GM12878 (cell line): ENCODE results near the gene SERTAD1. TPM values are rescaled to one million over a fixed set of nuclear protein-coding genes. Genes with fewer than 3 reads are reported as not detected.

Experiments
- CEBPZ ChIP-seq: fragments of 150-350 bp; IDR thresholded peaks from 2 replicates; pipeline ENCODE4 v1.6.1; 2016; ENCODE audit warnings: low read depth, low read length
- EED ChIP-seq: sonication (generic); IDR thresholded peaks from 2 replicates; pipeline ENCODE4 v1.6.1; 2016; ENCODE audit warnings: antibody characterized with exemption, low read depth
- GATAD2B ChIP-seq: fragments of 450-650 bp; conservative IDR thresholded peaks from 2 replicates; pipeline ENCODE4 v1.6.1; 2017; ENCODE audit warnings: low read depth, mild to moderate bottlenecking, moderate library complexity
- NKRF ChIP-seq: fragments of 450-650 bp; conservative IDR thresholded peaks from 2 replicates; pipeline ENCODE4 v1.6.1; 2017; ENCODE audit warnings: mild to moderate bottlenecking, moderate library complexity
- NR2C1 ChIP-seq: fragments of 450-650 bp; IDR thresholded peaks from 2 replicates; pipeline ENCODE4 v1.6.1; 2017; ENCODE audit warnings: antibody characterized with exemption, mild to moderate bottlenecking, moderate library complexity
- NR2C2 ChIP-seq: IDR thresholded peaks from 2 replicates; pipeline ENCODE4 v1.6.1; 2011; ENCODE audit warnings: borderline replicate concordance, low read depth; ENCODE audit not compliant: control insufficient read depth, insufficient read length
- PAX5 ChIP-seq: IDR thresholded peaks from 2 replicates; pipeline ENCODE4 v1.6.1; 2011; ENCODE audit warnings: low read depth, low read length, borderline replicate concordance
- RAD21 ChIP-seq: IDR thresholded peaks from 2 replicates; pipeline ENCODE4 v1.6.1; 2011; ENCODE audit warnings: mild to moderate bottlenecking, low read depth, low read length, moderate library complexity; ENCODE audit not compliant: insufficient read depth
- RAD51 ChIP-seq: fragments of 450-650 bp; IDR thresholded peaks from 2 replicates; pipeline ENCODE4 v1.6.1; 2016; ENCODE audit warnings: moderate library complexity, mild to moderate bottlenecking, inconsistent platforms
- SMAD5 ChIP-seq: IDR thresholded peaks from 2 replicates; pipeline ENCODE4 v1.6.1; 2016; ENCODE audit warnings: antibody characterized with exemption, low read depth
- ZBED1 ChIP-seq: IDR thresholded peaks from 2 replicates; pipeline ENCODE4 v1.6.1; 2016; ENCODE audit warnings: borderline replicate concordance
- ZBTB33 ChIP-seq: fragments of 450-650 bp; IDR thresholded peaks from 2 replicates; pipeline ENCODE4 v1.6.1; 2017; ENCODE audit warnings: mild to moderate bottlenecking
- ZNF687 ChIP-seq: fragments of 450-650 bp; IDR thresholded peaks from 2 replicates; pipeline ENCODE4 v1.6.1; 2017; ENCODE audit warnings: mild to moderate bottlenecking, moderate library complexity
- polyA plus RNA-seq, 11 experiments: library from polyadenylated mRNA; depleted of rRNA in 4 of 11; unstranded in 6 of 11; stranded (reverse) in 5 of 11; fragments of >200 nt; fragmentation: Nextera tagmentation in 4 of 11; fragmentation: Illumina TruSeq in 1 of 11; extraction: Ambion mirVana in 4 of 11; extraction: Trizol in 1 of 11; gene quantifications; 1 replicate in 1 of 11; 2 replicates in 10 of 11; pipeline versions ENCODE4 v1.2.1 to v1.2.3, GENCODE V29; 2011 to 2016; ENCODE audit warnings: inconsistent platforms in 2 of 11, missing spikeins in 2 of 11, low read depth in 1 of 11
- total RNA-seq, 4 experiments: library from RNA; depleted of rRNA in 3 of 4; stranded (reverse); fragments of >200 nt in 3 of 4; fragmentation: Illumina TruSeq in 1 of 4; extraction: Trizol in 1 of 4; gene quantifications; 2 replicates each; pipeline versions ENCODE4 v1.2.1 to v1.2.3, GENCODE V29; 2013 to 2021
- TF ChIP-seq, protein P1 (sequence below): IDR thresholded peaks from 2 replicates; pipeline ENCODE4 v1.6.1; 2011; ENCODE audit warnings: low read depth, low read length, improper control_type of control experiment, borderline replicate concordance

SERTAD1 gene
- total and polyA plus RNA-seq, 10 of the 15 experiments (the other 5 are each of a cell fraction or from before 2014, with no cell fraction given): 0.23 to 14.2 (median 8.0) TPM

- TF ChIP-seq NKRF (peak; percentile 91), ZBED1 (peak; percentile 99; the same call in 1 of the 2 replicates), SMAD5 (peak; percentile 84; the same call in 1 of the 2 replicates), GATAD2B (peak; percentile 90), ZBTB33 (no peak), EED (no peak), NR2C2 (no peak), PAX5 (no peak), RAD21 (no peak), RAD51 (no peak), ZNF687 (peak; percentile 15; the same call in 1 of the 2 replicates), NR2C1 (peak; percentile 26; the same call in 1 of the 2 replicates), CEBPZ (no peak)
- TF ChIP-seq, protein P1, sequence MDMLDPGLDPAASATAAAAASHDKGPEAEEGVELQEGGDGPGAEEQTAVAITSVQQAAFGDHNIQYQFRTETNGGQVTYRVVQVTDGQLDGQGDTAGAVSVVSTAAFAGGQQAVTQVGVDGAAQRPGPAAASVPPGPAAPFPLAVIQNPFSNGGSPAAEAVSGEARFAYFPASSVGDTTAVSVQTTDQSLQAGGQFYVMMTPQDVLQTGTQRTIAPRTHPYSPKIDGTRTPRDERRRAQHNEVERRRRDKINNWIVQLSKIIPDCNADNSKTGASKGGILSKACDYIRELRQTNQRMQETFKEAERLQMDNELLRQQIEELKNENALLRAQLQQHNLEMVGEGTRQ: no peak
Measured at GRCh38 chr19:40425450-40426287, at the start of gene SERTAD1 (continued).
